ENCODE measurements around the gene EXT2. TPM values are rescaled to one million over a fixed set of nuclear protein-coding genes. Genes with fewer than 3 reads are reported as not detected.

Gene EXT2
- total RNA-seq, 3 donors from 2014 or later, result 82.1 to 108 (median 96.9) TPM

GRCh38 chr11:44104481-44105294 lies 9.2 kb downstream of the EXT2 start:
- H3K27me3 ChIP-seq, result no peaks in the 10 kb centered on the region
- intact Hi-C loops (cut with DNase I; ENCODE audit: low total_unique reads), result no loop called here
- no peak overlapping the region for H3K4me3 ChIP-seq
- H3K4me1 ChIP-seq, result no peaks in the 10 kb centered on the region
- H3K9me3 ChIP-seq, result no peaks in the 10 kb centered on the region
- H3K27ac ChIP-seq, result no peak overlapping the region
- no peak for DNase-seq (ENCODE audit: low spot score in 2 of 2)
- no peak for TF ChIP-seq POLR2A (IDR thresholded peaks at IDR 0.05)
- TF ChIP-seq CTCF (IDR thresholded peaks at IDR 0.05), result no peak
- no peak for TF ChIP-seq POLR2AphosphoS5 (IDR thresholded peaks at IDR 0.05)
- no peaks in the 10 kb centered on the region for H3K36me3 ChIP-seq

- DNase-seq (ENCODE audit: low spot score in 2 of 2), result no peak
- no peaks in the 10 kb centered on the region for H3K9me3 ChIP-seq
- no peak overlapping the region for H3K27ac ChIP-seq
- intact Hi-C loops (cut with DNase I; ENCODE audit: low total_unique reads), result no loop called here
- H3K4me3 ChIP-seq, result no peak overlapping the region
- H3K36me3 ChIP-seq, result no peaks in the 10 kb centered on the region
- H3K4me1 ChIP-seq, result no peaks in the 10 kb centered on the region
- no peak for TF ChIP-seq CTCF (IDR thresholded peaks at IDR 0.05)
- no peak for TF ChIP-seq POLR2AphosphoS5 (IDR thresholded peaks at IDR 0.05)
- TF ChIP-seq POLR2A (IDR thresholded peaks at IDR 0.05), result no peak
- H3K27me3 ChIP-seq, result no peaks in the 10 kb centered on the region
Measured at GRCh38 chr11:44108260-44108659, 12.8 kb downstream of the EXT2 start.

GRCh38 chr11:44110231-44110679 lies 14.8 kb downstream of the EXT2 start:
- Histone ChIP-seq H3K27ac (no peak overlapping the region), H3K27me3 (no peaks in the 10 kb centered on the region), H3K4me3 (no peak overlapping the region), H3K36me3 (no peaks in the 10 kb centered on the region), H3K9me3 (no peaks in the 10 kb centered on the region), H3K4me1 (no peaks in the 10 kb centered on the region)
- intact Hi-C loops (cut with DNase I; ENCODE audit: low total_unique reads), result no loop called here
- TF ChIP-seq POLR2A (IDR thresholded peaks at IDR 0.05), result no peak
- peak in 2 of 3 donors; percentile 47 to 54 for TF ChIP-seq CTCF (IDR thresholded peaks at IDR 0.05)
- DNase-seq (ENCODE audit: low spot score in 2 of 2), result peak in 1 of 2 donors; percentile 26

- intact Hi-C loops (cut with DNase I; ENCODE audit: low total_unique reads), result no loop called here
- H3K27ac ChIP-seq, result no peak overlapping the region
- H3K9me3 ChIP-seq, result no peaks in the 10 kb centered on the region
Measured at GRCh38 chr11:44112091-44112821, 16.8 kb downstream of the EXT2 start.

More at GRCh38 chr11:44112091-44112821, 16.8 kb downstream of the EXT2 start:
- TF ChIP-seq POLR2A (IDR thresholded peaks at IDR 0.05) (no peak), POLR2AphosphoS5 (IDR thresholded peaks at IDR 0.05) (no peak), CTCF (IDR thresholded peaks at IDR 0.05) (no peak)
- no peaks in the 10 kb centered on the region for H3K36me3 ChIP-seq
- DNase-seq (ENCODE audit: low spot score in 2 of 2), result no peak
- no peaks in the 10 kb centered on the region for H3K27me3 ChIP-seq
- H3K4me1 ChIP-seq, result no peaks in the 10 kb centered on the region
- H3K4me3 ChIP-seq, result no peak overlapping the region
